Stimulated activated naive CD4-positive, alpha-beta T cell (primary cell): ENCODE measurements around the gene IFNA13.

Experiments used
- DNase-seq, 6 experiments: peaks; one replicate each; lab custom pipeline; 2025; lab: John Stamatoyannopoulos, UW

IFNA13 gene

DNA sequence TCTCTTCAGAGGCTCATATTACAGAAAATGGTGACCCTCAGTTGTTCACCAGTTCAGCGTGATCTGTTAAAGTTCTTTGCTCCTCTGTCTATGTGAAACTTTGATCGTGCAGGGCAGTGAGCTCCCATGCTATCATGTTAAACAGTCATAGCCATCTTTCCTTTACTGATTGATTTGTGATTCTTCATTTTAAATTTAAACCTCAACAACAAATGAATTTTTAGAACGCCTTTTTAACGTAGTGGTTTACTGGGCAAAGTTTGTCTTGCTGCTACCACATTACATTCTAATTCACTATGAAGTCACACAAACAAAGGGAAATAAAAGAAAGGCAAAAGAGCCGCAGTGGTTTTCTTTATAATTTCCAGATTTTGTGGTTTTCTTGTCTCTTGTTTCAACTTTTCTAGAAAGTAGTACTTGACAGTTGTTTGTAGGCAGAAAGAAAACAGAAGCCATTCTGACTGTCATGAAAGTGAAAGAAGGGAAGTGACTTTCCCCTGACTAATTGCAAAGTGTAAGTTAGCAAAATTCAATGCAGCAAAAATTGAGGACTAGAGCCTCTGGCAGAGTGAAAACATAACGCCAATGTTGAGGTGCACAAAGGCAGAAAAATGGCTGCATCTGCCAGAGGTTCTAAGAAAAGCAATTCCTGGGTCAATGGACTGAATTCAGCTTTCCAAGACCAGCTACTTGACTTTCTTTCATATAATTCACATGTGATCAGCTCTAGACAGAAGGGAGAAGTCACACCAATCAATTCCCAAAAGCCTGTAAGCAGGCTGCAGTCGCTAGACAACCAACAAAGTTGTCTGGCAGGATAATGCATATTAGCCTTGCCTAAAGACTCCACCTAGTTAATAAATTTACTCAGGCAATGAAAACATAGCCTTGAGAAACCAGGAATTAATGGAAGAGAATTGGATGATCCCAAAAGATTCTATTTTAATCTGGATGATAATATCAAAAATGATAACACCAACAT lies 10.1 kb downstream of the IFNA13 start:
- peak in 3 of 6 experiments; percentile 46 to 60 (median 54) for DNase-seq

DNA sequence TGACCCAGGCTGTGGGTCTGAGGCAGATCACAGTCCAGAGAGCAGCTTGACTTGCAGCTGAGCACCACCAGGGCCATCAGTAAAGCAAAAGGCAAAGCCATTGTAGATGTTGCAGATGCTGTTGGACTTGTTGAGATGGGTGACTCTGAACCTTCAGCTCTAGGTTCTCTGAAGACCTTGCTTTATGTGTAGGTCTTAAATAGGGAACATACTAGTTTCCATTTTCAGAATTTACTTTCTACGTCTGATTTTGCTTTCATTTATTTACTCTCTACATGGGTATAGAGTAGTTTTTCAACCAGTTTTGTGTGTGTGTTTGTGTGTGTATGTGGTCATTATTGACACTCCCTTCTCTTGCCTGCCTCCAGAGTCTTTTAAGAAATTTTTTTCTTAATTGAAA lies 17.1 kb downstream of the IFNA13 start, which contains the start of gene IFNA6:
TSS of gene IFNA6 (minus strand) at position 101 of the 400 bp plus-strand sequence. CDS start at position 101, 0 bp downstream.
- no peak for DNase-seq

DNA sequence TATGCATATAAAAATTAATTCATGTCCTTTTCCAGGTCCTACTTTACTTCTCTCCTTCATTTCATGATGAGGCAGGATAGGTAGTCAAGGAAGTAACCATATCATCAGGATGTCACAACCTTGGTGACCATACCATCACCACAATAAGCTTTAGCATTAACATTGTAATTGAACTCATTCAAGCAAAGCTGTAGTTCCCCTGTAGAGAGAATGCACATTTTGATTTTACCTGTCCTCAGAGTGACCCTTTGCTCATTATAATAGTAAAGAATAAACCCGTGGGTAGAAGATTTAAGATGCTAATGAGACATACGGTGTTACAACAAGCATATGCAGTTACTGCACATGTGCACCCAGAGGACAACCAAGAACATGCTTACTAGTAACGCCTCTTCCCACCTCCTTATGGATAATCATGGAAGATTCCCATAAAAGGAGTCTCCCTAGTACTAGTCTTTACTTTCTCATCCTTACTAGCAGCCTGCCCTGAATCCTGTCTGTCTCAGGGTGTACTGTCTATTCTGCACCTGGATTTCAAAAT lies 19.4 kb downstream of the IFNA13 start:
- no peak for DNase-seq

DNA sequence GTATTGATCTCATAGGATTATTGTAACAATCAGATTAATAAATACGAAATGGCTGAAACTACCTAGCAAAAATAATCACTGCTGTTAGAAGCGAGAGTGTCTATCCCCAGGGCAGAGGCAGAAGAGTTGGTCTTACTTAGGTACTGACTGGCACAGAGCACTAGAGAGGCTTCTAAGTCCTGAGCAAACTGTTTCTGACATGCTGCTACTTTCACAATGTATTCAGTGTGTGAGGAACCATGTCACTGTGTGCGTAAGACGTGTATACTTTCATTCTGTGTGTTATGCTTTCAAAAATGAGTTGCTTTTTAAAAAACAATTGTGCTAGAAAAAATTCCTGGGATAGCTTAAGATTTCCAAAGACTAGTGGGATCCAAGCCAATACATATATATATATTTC lies 27.1 kb downstream of the IFNA13 start:
- no peak for DNase-seq

DNA sequence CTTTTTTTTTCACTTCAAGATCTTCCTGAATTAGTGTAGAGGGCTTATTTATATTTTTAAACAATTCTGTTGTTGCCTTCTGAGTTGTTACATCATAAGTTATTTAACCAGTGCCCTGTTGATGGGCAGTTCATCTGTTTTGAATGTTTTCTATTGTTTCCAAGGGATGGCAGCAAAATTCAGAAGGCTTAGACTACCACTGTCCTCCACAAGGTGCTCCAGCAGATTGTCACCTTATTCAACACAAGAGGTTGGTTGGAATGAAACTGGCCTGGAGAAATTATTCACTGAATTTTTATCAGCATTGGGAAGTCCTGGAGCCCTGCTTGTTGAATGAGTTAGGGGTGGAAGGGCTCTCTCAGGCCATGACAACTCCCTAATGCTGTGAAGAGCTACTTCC lies 31.4 kb downstream of the IFNA13 start:
- DNase-seq = no peak

DNA sequence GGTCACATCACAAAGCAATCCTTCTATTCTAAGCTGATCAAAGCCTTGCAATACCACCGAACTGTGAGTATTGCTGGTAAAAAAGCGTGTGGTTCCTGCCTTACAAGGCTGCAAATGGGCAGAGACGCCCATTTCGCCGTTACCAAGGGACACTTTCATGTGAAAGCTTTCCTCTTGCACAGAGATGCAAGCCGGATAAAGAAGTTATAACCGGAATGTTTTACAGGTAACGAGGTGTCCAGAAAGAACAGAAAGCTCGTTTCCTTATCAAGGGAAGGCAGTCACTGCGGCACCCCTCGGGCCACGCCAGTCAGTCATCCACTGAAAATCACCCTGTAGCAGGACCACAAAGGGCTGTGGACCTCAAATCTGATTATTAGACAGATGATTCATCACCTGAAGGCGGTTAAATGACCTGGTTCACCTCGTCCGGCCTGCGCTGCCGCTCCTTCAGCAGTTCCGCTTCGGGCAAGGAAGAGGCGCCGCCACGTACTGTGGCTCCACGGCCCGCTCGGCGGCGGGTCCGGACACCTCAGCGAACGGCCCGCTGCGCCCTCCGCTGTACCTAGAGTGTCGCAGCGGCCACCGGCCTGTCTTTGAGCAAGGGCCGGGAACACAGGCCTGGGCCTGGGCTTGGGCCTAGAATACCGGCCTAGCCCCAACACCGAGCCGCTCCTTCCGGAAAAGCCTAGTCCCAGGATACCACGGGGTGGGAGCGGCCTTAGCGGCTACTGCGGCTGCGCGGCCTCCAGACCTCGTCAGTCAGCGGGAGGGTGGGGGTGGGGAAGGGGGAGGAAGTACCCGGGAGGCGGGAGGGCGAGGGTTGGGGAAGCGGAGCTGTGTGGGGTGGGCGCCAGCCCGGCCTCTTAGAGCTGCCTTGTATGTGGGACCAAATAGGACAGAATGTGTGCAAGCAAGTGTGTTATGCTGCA lies 32.9 kb downstream of the IFNA13 start, which contains the start of gene KLHL9:
TSS of gene KLHL9 (minus strand) at position 704 of the 932 bp plus-strand sequence. CDS start at position 159, 545 bp downstream.
- DNase-seq = peak; percentile 76 to 86 (median 85)

DNA sequence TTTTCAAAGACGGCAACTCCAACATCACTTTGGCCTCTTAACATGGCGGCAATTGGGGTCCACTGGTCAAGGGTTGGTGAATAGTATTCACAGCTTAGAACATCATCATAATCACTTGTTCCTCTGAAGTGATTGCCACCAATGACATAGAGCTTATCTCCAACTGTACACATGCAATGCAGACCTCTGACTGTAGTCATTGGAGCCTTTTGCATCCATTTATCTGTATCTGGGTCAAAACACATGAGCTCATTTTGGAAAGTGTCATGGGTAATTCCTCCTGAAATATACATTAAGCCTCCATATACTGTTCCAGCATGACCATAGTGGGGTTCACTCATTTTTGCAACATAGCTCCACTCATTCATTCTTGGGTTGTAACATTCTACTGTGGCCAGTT lies 34.6 kb downstream of the IFNA13 start:
- DNase-seq = no peak

DNA sequence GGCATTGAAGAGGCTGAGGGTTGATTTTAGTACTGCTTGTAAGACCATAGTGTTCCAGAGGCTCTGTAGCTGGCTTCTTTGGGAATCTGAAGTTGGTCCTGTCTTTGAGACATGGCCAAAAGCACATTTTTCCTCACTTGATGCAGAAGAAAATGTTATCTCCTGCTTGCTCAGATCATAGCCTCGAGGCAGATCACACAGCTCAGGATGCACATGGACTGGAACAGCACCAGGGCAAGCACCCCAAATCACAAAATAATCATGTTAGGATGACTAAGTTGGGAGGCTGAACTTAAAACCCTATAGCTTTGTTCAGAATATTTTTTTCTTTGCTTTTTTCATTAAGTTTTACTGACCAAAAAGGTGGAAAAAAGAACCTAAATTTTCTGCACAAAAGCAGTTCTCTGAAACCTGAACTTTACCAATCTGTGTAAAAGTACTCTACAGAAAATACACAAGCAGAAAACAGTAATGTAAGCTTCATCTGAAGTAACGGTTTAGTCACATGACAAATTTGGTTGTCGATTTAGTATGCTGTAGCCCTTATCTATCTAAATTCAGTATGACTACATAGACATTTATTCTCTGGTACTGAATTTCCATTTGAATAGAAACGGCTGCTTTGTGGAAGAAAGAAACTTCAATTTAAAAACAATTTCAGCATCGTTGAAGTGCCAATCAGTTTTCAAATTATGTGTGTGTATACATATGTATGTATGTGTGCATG lies 36.0 kb downstream of the IFNA13 start:
- DNase-seq = no peak

DNA sequence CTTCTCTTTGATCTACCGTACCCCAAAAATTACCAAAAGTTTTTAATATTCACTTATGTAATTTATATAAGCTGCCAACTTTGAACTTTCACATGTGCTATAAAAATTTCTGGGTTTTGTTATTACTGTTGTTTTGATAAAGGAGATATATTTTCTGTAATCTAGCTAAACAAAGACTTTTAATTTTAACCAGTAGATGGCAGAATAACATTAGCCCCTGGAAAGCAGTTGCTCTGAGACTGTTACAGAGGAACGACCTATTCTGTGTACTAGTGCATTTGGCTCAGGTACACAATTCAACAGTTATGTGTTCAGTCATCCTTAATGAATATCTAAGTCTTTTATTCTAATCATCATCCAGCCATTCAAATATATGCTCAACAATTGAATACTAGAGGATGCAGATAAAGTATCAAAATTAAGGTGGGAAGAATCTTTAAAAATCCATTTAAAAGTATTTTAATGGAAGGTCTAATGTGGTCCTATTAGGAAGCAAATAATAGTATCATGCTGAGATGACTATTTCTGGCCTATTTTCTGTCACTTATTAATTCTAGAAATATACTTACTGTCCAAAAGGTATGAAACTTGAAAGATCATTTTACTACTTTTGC lies 41.2 kb downstream of the IFNA13 start:
- DNase-seq = peak in 3 of 6 experiments; percentile 41 to 64 (median 59)

DNA sequence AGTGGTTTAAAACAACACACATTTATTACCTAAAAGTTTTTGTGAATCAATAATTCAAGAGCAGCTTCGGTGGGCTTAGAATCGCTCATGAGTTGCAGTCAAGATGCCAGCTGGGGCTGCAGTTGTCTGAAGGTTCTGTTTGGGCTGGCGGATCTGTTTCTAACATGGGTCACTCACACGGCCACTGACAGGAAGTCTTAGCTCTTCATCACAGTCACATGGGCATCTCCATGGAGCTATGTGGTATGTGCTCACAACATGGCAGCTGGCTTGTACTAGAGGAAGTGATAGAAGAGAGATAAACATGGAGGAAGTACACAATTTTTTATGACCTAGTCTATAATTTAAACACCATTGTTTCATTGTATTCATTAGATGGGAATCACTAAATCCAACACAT lies 43.8 kb downstream of the IFNA13 start:
- DNase-seq = no peak

DNA sequence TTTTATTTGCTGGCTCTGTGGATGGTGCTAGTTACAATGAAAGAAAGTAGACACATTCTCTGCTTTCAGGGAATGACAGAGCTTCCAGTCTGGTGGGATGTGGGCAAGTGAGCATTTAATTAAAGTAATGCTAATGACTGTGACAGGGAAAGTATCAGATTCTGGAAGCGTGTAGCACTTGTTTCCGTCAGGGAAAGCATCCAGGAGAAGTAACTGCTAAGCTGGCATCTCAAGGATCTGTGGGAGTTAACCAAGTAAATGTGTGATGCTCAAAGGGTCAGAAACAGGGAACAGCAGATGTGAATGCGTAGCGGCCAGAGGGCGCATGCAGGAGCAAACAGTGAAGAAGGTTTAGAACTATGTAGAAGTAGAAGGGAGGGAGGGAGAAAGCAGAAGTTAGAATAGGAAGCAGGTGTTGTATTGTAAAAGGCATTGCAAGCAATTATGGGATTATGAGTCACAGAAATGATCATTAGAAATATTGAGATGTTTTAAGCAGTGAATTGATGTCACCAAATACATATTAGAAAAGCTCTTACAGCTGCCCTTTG lies 44.9 kb downstream of the IFNA13 start:
- no peak for DNase-seq

DNA sequence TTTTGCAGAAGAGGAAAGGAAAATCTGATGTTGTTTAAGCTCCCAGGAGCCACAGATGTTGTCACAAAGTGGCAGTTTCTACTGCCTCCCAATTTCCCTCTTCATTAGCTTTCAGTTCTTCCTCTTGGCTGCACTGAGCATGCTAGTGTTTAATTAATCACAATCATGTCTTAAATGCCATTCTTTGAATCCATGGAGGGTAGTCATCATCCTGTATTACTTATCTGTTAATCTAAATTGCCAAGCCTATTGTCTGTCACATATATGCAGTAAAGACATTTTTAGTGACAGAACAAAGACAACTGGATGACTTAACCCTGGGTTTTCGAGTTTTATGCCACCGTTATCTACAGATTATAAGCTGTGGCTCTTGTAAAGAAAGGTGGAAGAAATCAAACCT lies 47.4 kb downstream of the IFNA13 start:
- DNase-seq = no peak

DNA sequence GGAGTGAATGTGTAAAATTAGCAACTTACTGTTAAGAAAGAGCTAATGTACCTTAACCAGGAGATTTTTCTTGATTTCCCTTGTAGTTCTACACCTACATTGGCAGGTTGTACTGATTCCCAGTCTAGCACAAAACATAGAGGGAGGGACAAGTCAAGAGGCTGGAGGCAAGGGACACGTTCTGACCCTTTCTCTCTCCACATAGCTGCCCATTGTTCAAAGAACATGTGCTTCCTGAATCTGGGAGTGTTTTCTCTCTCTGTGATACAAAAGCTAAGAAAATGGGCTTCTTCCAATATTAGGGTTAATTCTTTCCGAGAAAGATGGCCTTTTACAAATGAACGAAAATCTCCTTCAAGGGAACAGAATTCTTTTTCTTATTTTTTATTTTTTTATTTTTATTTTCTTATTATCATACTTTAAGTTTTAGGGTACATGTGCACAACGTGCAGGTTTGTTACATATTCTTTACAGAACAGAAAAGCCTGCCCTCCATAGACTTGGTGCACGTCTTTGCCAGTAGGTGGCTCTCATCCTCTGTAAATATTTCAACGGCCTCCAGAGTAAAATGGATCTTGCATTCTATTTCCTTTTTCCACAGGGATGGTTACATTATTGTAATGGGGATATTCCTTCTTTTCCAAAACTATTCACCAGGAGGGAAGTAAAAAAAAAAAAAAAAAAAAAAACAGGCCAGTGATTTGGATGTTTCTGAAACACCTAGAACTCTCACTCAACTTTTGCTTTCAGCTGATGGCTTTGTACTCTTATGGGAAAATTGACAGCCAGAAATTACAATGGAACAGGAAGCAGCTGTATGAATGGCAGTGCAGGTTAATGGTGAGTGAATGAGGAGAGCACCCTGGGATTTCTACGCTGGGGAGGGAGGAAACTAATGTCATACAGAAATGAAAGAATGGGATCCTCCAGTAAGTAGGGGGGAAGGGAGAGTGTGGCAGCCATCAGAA lies 49.6 kb downstream of the IFNA13 start:
- DNase-seq = peak in 2 of 6 experiments; percentile 36 to 42
